NB4 (cell line): ENCODE measurements around the gene GSPT2.

Source experiments
- MYC ChIP-seq: IDR thresholded peaks from 2 replicates; pipeline ENCODE4 v1.6.1; 2011; ENCODE audit warnings: low read depth, low read length
- POLR2A ChIP-seq: IDR thresholded peaks from 2 replicates; pipeline ENCODE4 v1.6.1; 2011; ENCODE audit warnings: mild to moderate bottlenecking; ENCODE audit not compliant: insufficient read length; ENCODE audit errors: extremely low read depth
- TF ChIP-seq, protein P1 (sequence below): IDR thresholded peaks from one replicate; pipeline ENCODE4 v1.5.1; 2012; ENCODE audit warnings: low read depth, low read length
- TF ChIP-seq, protein P2 (sequence below): IDR thresholded peaks from 2 replicates; pipeline ENCODE4 v1.6.1; 2011; ENCODE audit warnings: low read depth, low read length

DNA sequence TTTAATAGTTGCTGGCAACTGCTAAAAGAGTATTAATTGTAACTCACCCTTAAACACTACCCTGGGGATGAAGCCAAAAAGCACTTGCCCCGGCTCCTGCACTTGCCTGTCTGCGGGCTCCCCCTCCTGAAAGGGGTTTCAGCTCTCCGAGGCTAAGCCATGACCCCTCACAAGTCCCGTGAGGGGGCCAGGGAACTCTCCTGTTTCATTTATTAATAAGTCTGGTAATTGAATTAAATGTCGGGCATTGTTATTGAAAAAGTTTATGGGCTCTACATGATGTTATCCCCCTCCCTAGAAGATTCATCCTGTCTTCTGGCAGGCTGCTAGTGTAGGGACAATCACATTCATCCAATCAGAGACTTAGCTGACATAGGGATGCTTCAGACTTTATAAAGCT lies 23.3 kb downstream of the GSPT2 start:
- TF ChIP-seq, protein P1, sequence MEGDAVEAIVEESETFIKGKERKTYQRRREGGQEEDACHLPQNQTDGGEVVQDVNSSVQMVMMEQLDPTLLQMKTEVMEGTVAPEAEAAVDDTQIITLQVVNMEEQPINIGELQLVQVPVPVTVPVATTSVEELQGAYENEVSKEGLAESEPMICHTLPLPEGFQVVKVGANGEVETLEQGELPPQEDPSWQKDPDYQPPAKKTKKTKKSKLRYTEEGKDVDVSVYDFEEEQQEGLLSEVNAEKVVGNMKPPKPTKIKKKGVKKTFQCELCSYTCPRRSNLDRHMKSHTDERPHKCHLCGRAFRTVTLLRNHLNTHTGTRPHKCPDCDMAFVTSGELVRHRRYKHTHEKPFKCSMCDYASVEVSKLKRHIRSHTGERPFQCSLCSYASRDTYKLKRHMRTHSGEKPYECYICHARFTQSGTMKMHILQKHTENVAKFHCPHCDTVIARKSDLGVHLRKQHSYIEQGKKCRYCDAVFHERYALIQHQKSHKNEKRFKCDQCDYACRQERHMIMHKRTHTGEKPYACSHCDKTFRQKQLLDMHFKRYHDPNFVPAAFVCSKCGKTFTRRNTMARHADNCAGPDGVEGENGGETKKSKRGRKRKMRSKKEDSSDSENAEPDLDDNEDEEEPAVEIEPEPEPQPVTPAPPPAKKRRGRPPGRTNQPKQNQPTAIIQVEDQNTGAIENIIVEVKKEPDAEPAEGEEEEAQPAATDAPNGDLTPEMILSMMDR: no peak
- TF ChIP-seq, protein P2, sequence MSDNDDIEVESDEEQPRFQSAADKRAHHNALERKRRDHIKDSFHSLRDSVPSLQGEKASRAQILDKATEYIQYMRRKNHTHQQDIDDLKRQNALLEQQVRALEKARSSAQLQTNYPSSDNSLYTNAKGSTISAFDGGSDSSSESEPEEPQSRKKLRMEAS: no peak
- TF ChIP-seq POLR2A (no peak), MYC (no peak)
